AG04449 (cell line): ENCODE results near the gene WDR70.

Experiments
- CTCF ChIA-PET: fragments of 350-600 bp; formaldehyde crosslinking; extraction: SDS; loops from one replicate; lab custom pipeline; 2021; ENCODE audit warnings: antibody characterized with exemption; lab: Yijun Ruan, JAX
- POLR2A ChIA-PET: fragments of 400-600, 350-600 bp; formaldehyde crosslinking; extraction: SDS; loops from one replicate; lab custom pipeline; 2020; ENCODE audit warnings: antibody characterized with exemption, inconsistent platforms; lab: Yijun Ruan, JAX
- DNase-seq: peaks from one replicate; pipeline ENCODE4 v3.0.0-alpha.2; 2010; ENCODE audit warnings: low read depth, low spot score
- H3K4me3 ChIP-seq: 2 replicates; pipeline ENCODE4 v1.5.1; 2011; ENCODE audit warnings: low read depth, mild to moderate bottlenecking, control low read depth, low read length
- CTCF ChIP-seq: IDR thresholded peaks from one replicate; pipeline ENCODE4 v1.5.1; 2011; ENCODE audit warnings: mild to moderate bottlenecking, moderate library complexity, low read length, control low read depth, inconsistent platforms; ENCODE audit not compliant: insufficient read depth; ENCODE audit errors: missing control alignments

WDR70 gene

GRCh38 chr5:37569466-37569865 is 190.3 kb downstream of the WDR70 start:
- H3K4me3 ChIP-seq: no peak overlapping the region
- TF ChIP-seq CTCF: no peak
- CTCF ChIA-PET: no interaction called here
- POLR2A ChIA-PET: no interaction called here
- no peak for DNase-seq

GRCh38 chr5:37570597-37570996 is 191.5 kb downstream of the WDR70 start:
- no peak overlapping the region for H3K4me3 ChIP-seq
- DNase-seq: no peak
- ChIA-PET POLR2A (no interaction called here), CTCF (no interaction called here)
- TF ChIP-seq CTCF: no peak

- ChIA-PET POLR2A (no interaction called here), CTCF (no interaction called here)
- no peak for DNase-seq
- no peak for TF ChIP-seq CTCF
- no peak overlapping the region for H3K4me3 ChIP-seq
Observed at GRCh38 chr5:37571985-37572384, 192.9 kb downstream of the WDR70 start.

- TF ChIP-seq CTCF: no peak
- CTCF ChIA-PET: no interaction called here
- no peak overlapping the region for H3K4me3 ChIP-seq
- POLR2A ChIA-PET: no interaction called here
- no peak for DNase-seq
Observed at GRCh38 chr5:37575541-37576489, 196.7 kb downstream of the WDR70 start.

- H3K4me3 ChIP-seq: no peak overlapping the region
- TF ChIP-seq CTCF: no peak
- CTCF ChIA-PET: no interaction called here
- no peak for DNase-seq
- POLR2A ChIA-PET: no interaction called here
Observed at GRCh38 chr5:37576552-37576951, 197.4 kb downstream of the WDR70 start.

- TF ChIP-seq CTCF: no peak
- ChIA-PET CTCF (no interaction called here), POLR2A (no interaction called here)
- H3K4me3 ChIP-seq: no peak overlapping the region
- DNase-seq: no peak
Observed at GRCh38 chr5:37578176-37578575, 199.1 kb downstream of the WDR70 start.
